Naive B cell (primary cell): Measurements from ENCODE around the gene DRC7. TPM values are rescaled to one million over a fixed set of nuclear protein-coding genes. Genes with fewer than 3 reads are reported as not detected.
A peak's percentile ranks its signal among the peaks of the same experiment; 100 is the strongest.
"Not testable (repeated sequence)": the region's sequence is repeated elsewhere in the genome, so short reads cannot be mapped to it uniquely, and the experiment has no call there.

Experiments
- ATAC-seq, 2 donors: fragments of 150-1000 bp; cut with Tn5 transposase; 2 replicates each; pipeline ENCODE4 v1.10.0; 2021; ENCODE audit warnings: low read depth in 2 of 2, mild to moderate bottlenecking in 2 of 2, moderate library complexity in 2 of 2
- DNase-seq: peaks from one replicate; pipeline ENCODE4 v3.0.0; 2022
- H3K27ac Mint-ChIP-seq, 6 donors: one replicate each; pipeline ENCODE4 v1.8.0; 2020 to 2022; ENCODE audit warnings: mild to moderate bottlenecking in 6 of 6, mixed read lengths in 6 of 6, moderate library complexity in 5 of 6, inconsistent platforms in 2 of 6
- H3K27me3 Mint-ChIP-seq, 3 donors: one replicate each; pipeline ENCODE4 v1.8.0; 2021 to 2022; ENCODE audit warnings: mixed read lengths in 3 of 3, mild to moderate bottlenecking in 1 of 3
- H3K36me3 Mint-ChIP-seq, 2 donors: one replicate each; pipeline ENCODE4 v1.8.0; 2020 to 2022; ENCODE audit warnings: mixed read lengths in 2 of 2, inconsistent platforms in 1 of 2, mild to moderate bottlenecking in 1 of 2
- H3K4me1 Mint-ChIP-seq, 3 donors: one replicate each; pipeline ENCODE4 v1.8.0; 2020 to 2022; ENCODE audit warnings: mixed read lengths in 3 of 3, inconsistent platforms in 1 of 3, mild to moderate bottlenecking in 1 of 3, moderate library complexity in 1 of 3
- H3K4me3 Mint-ChIP-seq, 8 donors: one replicate each; pipeline ENCODE4 v1.8.0; 2020 to 2022; ENCODE audit warnings: mild to moderate bottlenecking in 8 of 8, mixed read lengths in 8 of 8, moderate library complexity in 8 of 8, inconsistent platforms in 2 of 8
- H3K9me3 Mint-ChIP-seq, 7 donors: one replicate each; pipeline ENCODE4 v1.8.0; 2020 to 2022; ENCODE audit warnings: mixed read lengths in 7 of 7, mild to moderate bottlenecking in 5 of 7, inconsistent platforms in 2 of 7, moderate library complexity in 1 of 7
- polyA plus RNA-seq, 6 donors: library from polyadenylated mRNA; unstranded; fragments of 300-500 nt; fragmentation: Illumina TruSeq; gene quantifications; one replicate each; pipeline ENCODE4 v1.2.3, GENCODE V29; 2021; ENCODE audit warnings: low read depth in 6 of 6

DRC7 gene
- polyA plus RNA-seq, 6 donors from 2014 or later, result not detected

DNA sequence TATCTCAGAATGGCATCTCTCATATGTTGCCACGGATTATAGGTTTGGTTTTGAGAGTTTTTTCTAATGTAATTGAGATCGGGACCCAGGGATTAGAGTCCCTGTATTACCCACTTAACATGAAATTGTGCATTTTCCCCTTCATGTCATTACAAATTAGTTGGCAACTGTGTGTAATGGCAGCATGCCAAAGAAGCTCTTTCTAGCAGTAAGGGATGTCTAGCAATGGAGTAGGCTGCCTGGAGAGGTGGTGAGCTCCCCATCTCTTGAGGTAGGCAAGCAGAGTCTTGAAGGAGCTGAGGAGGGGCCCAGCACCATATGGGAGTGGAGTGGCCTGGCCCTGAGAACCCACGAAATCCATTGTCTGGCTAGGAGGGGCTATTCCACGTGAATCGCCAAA, 30.9 kb downstream of the DRC7 start:
- Mint-ChIP-seq H3K4me1 (peaks cover 2 to 6% (median 3%) of the 10 kb centered on the region in 3 donors), H3K4me3 (peak overlapping the region in 1 of 8 donors; percentile 25), H3K36me3 (no peaks in the 10 kb centered on the region), H3K27ac (no peak overlapping the region), H3K27me3 (no peaks in the 10 kb centered on the region), H3K9me3 (peaks cover 0 to 1% (median 0%) of the 10 kb centered on the region in 7 donors)
- no peak for ATAC-seq
- no peak for DNase-seq

DNA sequence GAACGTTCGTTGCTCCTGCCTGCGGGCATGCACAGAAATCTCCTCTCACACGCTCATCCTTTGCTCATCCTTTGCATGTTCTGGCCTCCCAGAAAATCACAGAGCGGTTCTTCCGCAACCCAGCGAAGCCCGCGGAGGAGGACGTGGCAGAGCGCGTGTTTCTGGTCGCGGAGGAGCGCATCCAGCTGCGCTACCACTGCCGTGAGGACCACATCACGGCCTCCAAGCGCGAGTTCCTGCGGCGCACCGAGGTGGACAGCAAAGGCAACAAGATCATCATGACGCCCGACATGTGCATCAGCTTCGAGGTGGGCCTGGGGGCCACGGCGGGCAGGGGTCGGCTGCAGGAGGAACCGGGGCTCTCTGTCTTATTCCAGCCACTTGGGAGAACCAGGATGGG, 31.4 kb downstream of the DRC7 start:
- ATAC-seq, result no peak

DNA sequence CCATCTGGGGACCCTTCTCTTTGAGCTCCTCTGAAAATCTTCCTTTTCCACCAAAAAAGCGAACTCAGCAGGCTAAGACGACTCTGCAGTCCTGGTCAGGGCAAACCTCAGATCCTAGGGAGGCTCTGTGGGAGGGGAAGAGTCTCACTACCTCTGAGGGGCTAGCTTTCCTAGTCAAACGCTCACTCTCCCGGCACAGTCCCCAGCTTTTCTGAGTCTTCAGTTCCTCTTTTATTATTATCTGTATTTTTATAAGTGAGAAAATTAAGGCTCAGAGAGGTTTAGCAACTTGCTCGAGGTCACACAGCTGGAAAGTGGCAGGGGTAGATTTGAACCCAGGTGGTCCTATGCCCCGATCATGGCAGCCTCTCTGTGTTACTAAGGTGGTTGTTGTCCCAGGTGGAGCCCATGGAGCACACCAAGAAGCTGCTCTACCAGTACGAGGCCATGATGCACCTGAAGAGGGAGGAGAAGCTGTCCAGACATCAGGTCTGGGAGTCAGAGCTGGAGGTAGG, 31.9 kb downstream of the DRC7 start:
- H3K36me3 Mint-ChIP-seq, result no peaks in the 10 kb centered on the region
- peaks cover 2 to 6% (median 3%) of the 10 kb centered on the region in 3 donors for H3K4me1 Mint-ChIP-seq
- H3K27me3 Mint-ChIP-seq, result no peaks in the 10 kb centered on the region
- H3K9me3 Mint-ChIP-seq, result peaks cover 0 to 1% (median 0%) of the 10 kb centered on the region in 7 donors
- ATAC-seq, result no peak
- H3K4me3 Mint-ChIP-seq, result peak overlapping the region in 1 of 8 donors; percentile 36
- H3K27ac Mint-ChIP-seq, result no peak overlapping the region
- DNase-seq, result no peak

More for the DNA sequence above, 31.4 kb downstream of the DRC7 start:
- DNase-seq, result no peak
- H3K9me3 Mint-ChIP-seq, result peaks cover 0 to 1% (median 0%) of the 10 kb centered on the region in 7 donors
- H3K27ac Mint-ChIP-seq, result peak overlapping the region in 3 of 6 donors; percentile 68 to 82 (median 76)
- H3K4me1 Mint-ChIP-seq, result peaks cover 2 to 6% (median 3%) of the 10 kb centered on the region in 3 donors
- no peaks in the 10 kb centered on the region for H3K27me3 Mint-ChIP-seq
- H3K4me3 Mint-ChIP-seq, result no peak overlapping the region
- H3K36me3 Mint-ChIP-seq, result no peaks in the 10 kb centered on the region

DNA sequence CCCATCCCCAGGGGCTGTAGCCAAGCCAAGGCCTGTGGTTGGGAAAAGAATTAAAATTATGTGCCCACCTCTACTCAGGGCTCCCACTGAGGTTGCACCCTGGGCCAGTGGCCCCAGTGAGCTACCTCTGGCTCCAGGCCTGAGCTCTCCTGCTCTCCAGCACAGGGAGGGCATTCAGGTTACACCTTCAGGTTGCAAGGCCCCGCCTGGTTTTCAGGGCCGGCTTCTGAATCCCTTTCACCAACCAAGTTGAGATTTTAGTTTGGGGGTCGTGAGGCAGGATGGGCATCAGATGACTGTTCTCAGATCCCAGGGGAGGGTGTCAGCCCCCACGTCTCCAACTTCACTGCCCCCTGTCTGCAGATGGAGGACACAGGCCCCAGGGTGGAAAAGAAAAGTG, 33.0 kb downstream of the DRC7 start:
- Mint-ChIP-seq H3K27ac (no peak overlapping the region), H3K4me3 (no peak overlapping the region), H3K9me3 (peaks cover 0 to 1% (median 0%) of the 10 kb centered on the region in 7 donors), H3K27me3 (no peaks in the 10 kb centered on the region), H3K36me3 (no peaks in the 10 kb centered on the region), H3K4me1 (peaks cover 2 to 6% (median 3%) of the 10 kb centered on the region in 3 donors)
- ATAC-seq (no peak), DNase-seq (no peak)

DNA sequence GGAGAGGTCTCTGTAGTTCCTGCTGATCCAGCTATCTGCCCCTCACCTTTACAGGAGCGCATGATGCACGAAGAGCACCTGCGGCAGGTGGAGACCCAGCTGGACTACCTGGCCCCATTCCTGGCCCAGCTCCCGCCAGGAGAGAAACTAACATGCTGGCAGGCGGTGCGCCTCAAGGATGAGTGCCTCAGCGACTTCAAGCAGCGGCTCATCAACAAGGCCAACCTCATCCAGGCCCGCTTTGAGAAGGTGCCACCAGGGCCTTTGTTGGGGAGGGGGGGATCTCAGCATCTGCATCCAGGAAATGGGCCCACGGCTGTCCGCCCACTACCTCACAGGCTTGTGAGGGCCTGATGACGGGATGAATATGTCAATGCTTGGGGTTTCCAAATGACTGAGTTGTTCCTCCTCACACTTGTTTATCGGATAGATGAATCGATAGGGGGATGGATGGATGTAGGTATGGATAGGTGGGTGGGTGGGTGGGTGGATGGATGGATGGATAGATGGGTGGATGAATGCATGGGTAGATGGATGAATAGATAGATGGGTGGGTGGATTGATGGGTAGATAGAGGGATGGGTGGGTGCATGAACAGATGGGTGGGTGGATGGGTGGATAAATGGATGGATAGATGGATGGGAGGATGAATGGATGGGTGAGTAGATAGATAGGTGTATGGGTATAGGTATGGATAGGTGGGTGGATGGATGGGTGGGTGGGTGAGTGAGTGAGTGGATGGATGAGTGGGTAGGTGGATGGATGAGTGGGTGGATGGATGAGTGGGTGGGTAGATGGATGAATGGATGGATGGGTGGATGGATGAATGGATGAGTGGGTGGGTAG, 34.0 kb downstream of the DRC7 start:
- ATAC-seq (no peak), DNase-seq (no peak)
- no peak overlapping the region for H3K4me3 Mint-ChIP-seq
- H3K4me1 Mint-ChIP-seq, result peaks cover 3 to 8% (median 6%) of the 10 kb centered on the region in 3 donors
- H3K36me3 Mint-ChIP-seq, result no peaks in the 10 kb centered on the region
- peaks cover 0 to 1% (median 0%) of the 10 kb centered on the region in 7 donors for H3K9me3 Mint-ChIP-seq
- H3K27me3 Mint-ChIP-seq, result no peaks in the 10 kb centered on the region
- peak overlapping the region in 1 of 6 donors; percentile 10 for H3K27ac Mint-ChIP-seq

DNA sequence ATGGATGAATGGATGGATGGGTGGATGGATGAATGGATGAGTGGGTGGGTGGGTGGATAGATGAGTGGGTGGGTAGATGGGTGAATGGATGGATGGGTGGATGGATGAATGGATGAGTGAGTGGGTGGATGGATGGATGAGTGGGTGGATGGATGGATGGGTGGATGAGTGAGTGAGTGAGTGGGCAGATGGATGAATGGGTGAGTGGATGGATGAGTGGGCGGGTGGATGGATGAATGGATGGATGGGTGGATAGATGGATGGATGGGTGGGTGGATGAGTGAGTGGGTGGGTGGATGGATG, 34.5 kb downstream of the DRC7 start:
- H3K9me3 Mint-ChIP-seq, result peaks cover 0 to 1% (median 0%) of the 10 kb centered on the region in 7 donors
- no peak overlapping the region for H3K4me3 Mint-ChIP-seq
- H3K27ac Mint-ChIP-seq, result no peak overlapping the region
- no peaks in the 10 kb centered on the region for H3K36me3 Mint-ChIP-seq
- no peaks in the 10 kb centered on the region for H3K27me3 Mint-ChIP-seq
- ATAC-seq, result no peak
- DNase-seq, result no peak
- H3K4me1 Mint-ChIP-seq, result peaks cover 3 to 10% (median 6%) of the 10 kb centered on the region in 3 donors

DNA sequence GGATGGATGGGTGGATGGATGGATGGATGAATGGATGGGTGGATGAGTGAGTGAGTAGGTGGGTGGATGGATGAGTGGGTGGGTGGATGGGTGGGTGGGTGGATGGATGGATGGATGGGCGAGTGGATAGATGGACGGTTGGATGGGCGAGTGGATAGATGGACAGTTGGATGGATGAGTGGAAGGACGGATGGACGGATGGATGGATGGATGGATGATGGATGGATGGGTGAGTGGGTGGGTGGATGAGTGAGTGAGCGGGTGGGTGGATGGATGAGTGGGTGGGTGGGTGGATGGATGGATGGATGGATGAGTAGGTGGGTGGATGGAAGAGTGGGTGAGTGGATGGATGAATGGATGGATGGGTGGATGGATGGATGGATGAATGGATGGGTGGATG, 35.2 kb downstream of the DRC7 start:
- not testable (repeated sequence) for DNase-seq, H3K36me3 Mint-ChIP-seq, H3K4me3 Mint-ChIP-seq, ATAC-seq, H3K27ac Mint-ChIP-seq, H3K27me3 Mint-ChIP-seq, H3K9me3 Mint-ChIP-seq
- peaks cover 3 to 16% (median 5%) of the 10 kb centered on the region in 3 donors for H3K4me1 Mint-ChIP-seq

DNA sequence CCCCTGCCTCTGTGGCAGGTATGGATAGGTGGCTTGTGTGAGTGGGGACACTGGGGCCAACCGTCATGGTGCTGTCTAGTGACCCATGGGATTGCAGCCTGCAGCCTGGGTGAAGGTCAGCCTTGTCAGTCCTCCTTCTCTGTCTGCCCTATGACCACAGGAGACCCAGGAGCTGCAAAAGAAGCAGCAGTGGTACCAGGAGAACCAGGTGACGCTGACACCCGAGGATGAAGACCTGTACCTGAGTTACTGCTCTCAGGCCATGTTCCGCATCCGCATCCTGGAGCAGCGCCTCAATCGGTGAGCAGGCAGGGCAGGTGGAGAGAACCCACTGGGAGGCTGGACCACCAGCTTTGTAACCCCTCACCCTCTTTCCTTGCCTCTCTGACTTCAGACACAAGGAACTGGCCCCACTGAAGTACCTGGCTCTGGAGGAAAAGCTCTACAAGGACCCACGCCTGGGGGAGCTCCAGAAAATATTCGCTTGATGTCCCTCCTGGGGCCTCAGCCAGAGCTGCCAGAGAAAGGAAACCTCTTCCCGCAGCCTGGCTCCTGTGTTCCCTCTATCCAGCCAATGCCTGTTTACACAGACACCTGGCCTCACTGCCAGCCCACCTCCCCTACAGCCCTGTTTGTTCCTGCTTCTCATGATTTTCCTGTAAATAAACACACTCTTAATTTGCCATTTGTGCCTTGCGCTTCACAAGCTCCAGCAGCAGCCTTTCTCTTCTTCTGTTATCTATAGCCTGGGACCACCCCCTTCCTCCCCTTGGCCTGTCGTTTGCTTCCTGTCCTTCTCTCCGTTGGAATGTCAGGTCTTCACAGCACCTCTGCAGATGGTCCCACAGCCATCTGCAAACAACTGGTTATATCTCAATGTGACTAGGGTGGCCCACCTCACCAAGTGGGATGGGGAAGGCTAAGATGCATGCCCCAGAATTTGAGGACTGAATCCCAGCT, 36.4 kb downstream of the DRC7 start:
- ATAC-seq (no peak), DNase-seq (no peak)
- Mint-ChIP-seq H3K4me3 (no peak overlapping the region), H3K4me1 (peaks cover 7 to 23% (median 11%) of the 10 kb centered on the region in 3 donors), H3K36me3 (no peaks in the 10 kb centered on the region), H3K27ac (peak overlapping the region in 1 of 6 donors; percentile 60), H3K9me3 (peaks cover 0 to 1% (median 0%) of the 10 kb centered on the region in 7 donors), H3K27me3 (no peaks in the 10 kb centered on the region)

DNA sequence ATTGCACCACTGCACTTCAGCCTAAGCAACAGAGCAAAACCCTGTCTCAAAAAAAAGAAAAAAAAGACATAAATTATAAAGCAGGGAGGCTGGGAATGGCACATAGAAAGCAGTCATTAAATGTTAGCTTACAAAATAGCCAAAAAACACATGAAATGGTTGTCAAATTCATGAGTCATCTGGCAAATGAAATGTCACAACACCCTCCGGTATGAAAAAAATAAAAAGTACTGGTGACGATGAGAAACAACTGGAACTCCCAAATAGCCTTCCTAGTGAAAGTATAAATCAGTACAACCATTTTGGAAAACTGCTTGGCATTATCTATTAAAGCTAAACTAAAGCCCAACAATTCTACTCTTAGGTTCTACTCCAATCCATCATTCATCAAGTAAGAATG, 37.4 kb downstream of the DRC7 start:
- peak overlapping the region in 1 of 6 donors; percentile 24 for H3K27ac Mint-ChIP-seq
- peaks cover 0 to 1% (median 0%) of the 10 kb centered on the region in 7 donors for H3K9me3 Mint-ChIP-seq
- DNase-seq (no peak), ATAC-seq (no peak)
- H3K27me3 Mint-ChIP-seq, result no peaks in the 10 kb centered on the region
- H3K36me3 Mint-ChIP-seq, result no peaks in the 10 kb centered on the region
- H3K4me3 Mint-ChIP-seq, result peak overlapping the region in 1 of 8 donors; percentile 84
- peaks cover 16 to 33% (median 18%) of the 10 kb centered on the region in 3 donors for H3K4me1 Mint-ChIP-seq

DNA sequence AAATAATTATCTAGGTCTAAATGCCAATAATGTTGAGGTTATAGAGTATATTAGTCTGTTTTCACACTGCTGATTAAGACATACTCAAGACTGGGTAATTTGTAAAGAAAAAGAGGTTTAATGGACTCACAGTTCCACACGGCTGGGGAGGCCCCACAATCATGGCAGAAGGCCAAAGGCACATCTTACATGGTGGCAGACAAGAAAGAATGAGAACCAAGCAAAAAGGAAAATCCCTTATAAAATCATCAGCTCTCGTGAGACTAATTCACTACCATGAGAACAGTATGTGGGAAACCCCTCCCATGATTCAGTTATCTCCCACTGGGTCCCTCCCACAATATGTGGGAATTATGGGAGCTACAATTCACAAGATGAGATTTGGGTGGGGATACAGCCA, 38.1 kb downstream of the DRC7 start:
- no peak for DNase-seq
- Mint-ChIP-seq H3K4me3 (peak overlapping the region in 5 of 8 donors; percentile 22 to 84 (median 70)), H3K36me3 (no peaks in the 10 kb centered on the region), H3K27me3 (no peaks in the 10 kb centered on the region), H3K27ac (peak overlapping the region in 1 of 6 donors; percentile 5), H3K9me3 (peaks cover 0 to 1% (median 0%) of the 10 kb centered on the region in 7 donors), H3K4me1 (peaks cover 16 to 39% (median 18%) of the 10 kb centered on the region in 3 donors)
- ATAC-seq, result no peak

DNA sequence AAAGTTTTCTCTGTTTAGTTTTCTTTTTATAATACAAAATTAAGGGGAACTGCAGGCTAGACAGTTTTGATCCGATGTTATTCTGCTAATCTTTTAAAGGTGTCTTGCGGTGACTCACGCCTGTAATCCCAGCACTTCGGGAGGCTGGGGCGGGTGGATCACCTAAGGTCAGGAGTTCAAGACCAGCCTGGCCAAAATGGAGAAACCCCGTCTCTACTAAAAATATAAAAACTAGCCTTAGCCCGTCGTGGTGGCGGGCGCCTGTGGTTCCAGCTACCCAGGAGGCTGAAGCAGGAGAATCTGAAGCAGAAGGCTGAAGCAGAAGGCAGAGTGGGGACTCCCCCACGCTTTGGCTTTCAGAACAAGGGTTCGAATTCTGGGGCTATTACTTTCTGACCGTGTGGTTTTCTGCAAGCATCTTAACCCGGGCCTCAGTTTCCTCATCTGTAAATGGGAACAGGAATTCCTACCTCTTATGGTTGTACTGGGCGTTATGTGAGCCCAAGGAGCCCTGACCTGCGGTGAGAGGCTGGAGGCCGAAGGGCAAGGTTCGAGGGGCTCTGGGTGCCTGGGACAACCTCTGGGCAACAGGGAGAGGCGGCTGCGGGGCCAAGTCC, 39.8 kb downstream of the DRC7 start:
- peak overlapping the region in 3 of 6 donors; percentile 56 to 94 (median 87) for H3K27ac Mint-ChIP-seq
- H3K9me3 Mint-ChIP-seq, result peaks cover 0 to 1% (median 0%) of the 10 kb centered on the region in 7 donors
- ATAC-seq, result no peak
- DNase-seq, result no peak
- no peaks in the 10 kb centered on the region for H3K36me3 Mint-ChIP-seq
- H3K4me1 Mint-ChIP-seq, result peaks cover 14 to 39% (median 16%) of the 10 kb centered on the region in 3 donors
- no peaks in the 10 kb centered on the region for H3K27me3 Mint-ChIP-seq
- H3K4me3 Mint-ChIP-seq, result peak overlapping the region; percentile 90 to 100 (median 98)

DNA sequence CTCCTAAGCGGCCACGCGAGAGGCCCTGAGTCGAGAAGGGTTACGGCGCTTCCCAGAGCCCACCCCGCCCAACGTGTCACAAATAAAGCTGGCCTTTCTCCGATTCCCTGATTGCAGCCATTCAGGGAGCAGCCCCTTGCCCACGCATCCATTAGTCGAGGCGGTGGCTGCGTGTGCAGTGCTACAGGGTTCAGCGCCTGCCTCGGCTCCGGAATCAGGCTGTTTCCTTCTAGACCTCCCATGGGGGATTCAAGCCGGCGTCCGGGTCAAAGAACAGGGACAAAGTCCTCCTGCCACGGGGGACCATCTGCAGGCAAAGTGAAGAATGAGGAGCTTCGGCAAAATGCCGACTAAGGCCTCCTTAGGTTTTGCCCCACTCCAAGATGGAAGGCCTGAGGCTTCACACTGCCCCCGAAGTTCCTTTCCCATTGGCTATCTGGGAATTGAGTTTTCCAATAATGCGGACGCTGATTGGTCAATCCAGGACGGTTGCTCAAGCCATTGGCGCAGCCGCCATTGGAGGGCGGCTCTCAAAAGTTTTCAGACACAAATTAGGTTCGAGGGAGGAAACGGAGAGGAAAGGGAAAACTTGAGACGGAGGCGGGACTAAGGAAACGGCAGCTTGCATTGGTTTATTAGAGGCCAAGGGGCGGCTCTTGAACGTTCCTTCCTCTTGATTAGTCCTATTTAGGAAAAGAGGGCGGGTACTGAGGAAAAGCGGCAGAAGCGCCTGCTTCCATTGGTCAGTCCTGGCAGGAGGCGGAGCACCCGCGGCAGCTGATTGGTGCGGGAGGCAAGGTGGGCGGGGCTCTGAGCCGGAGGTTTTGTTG, 40.5 kb downstream of the DRC7 start:
- no peaks in the 10 kb centered on the region for H3K36me3 Mint-ChIP-seq
- peak; percentile 99 for DNase-seq
- peaks cover 0 to 1% (median 0%) of the 10 kb centered on the region in 7 donors for H3K9me3 Mint-ChIP-seq

More for the DNA sequence above, 40.5 kb downstream of the DRC7 start:
- no peaks in the 10 kb centered on the region for H3K27me3 Mint-ChIP-seq
- peaks cover 14 to 39% (median 16%) of the 10 kb centered on the region in 3 donors for H3K4me1 Mint-ChIP-seq
- peak; percentile 84 to 86 for ATAC-seq
- peak overlapping the region; percentile 82 to 96 (median 93) for H3K27ac Mint-ChIP-seq
- peak overlapping the region; percentile 90 to 100 (median 98) for H3K4me3 Mint-ChIP-seq
